Activated CD4-positive, alpha-beta T cell treated with anti-CD3 and anti-CD28 coated beads, Interleukin-2, amount 50 U/mL, for 16 hours (primary cell): Measurements from ENCODE around the gene TEAD3.
A peak's percentile ranks its signal among the peaks of the same experiment; 100 is the strongest.

Experiments
- DNase-seq: peaks from one replicate; pipeline ENCODE4 v3.0.0-alpha.2; 2020

The TEAD3 gene

GRCh38 chr6:35473850-35474130, 23.1 kb downstream of the TEAD3 start:
- DNase-seq = peak; percentile 34

GRCh38 chr6:35473075-35473849, 23.6 kb downstream of the TEAD3 start:
- peak; percentile 43 for DNase-seq

- no peak for DNase-seq
These were observed 25.0 kb downstream of the TEAD3 start for GRCh38 chr6:35471836-35472345.

GRCh38 chr6:35470663-35471120, 26.2 kb downstream of the TEAD3 start:
- DNase-seq = no peak

- peak; percentile 40 for DNase-seq
These were observed 26.9 kb downstream of the TEAD3 start for GRCh38 chr6:35469751-35470662.

GRCh38 chr6:35468980-35469750, 27.7 kb downstream of the TEAD3 start:
- no peak for DNase-seq

- peak; percentile 98 for DNase-seq
These were observed 28.5 kb downstream of the TEAD3 start, which contains the start of gene RPL10A for GRCh38 chr6:35468181-35468979. Gene RPL10A, plus strand, starts transcription at chr6:35468401. Its CDS starts 34 bp downstream, at chr6:35468435.

GRCh38 chr6:35465646-35466045, 31.2 kb downstream of the TEAD3 start:
- no peak for DNase-seq

- DNase-seq = no peak
These were observed 33.6 kb downstream of the TEAD3 start for GRCh38 chr6:35463292-35463691.

GRCh38 chr6:35461270-35461669, 35.6 kb downstream of the TEAD3 start:
- DNase-seq = no peak

GRCh38 chr6:35457907-35458306, 39.0 kb downstream of the TEAD3 start:
- DNase-seq = no peak

GRCh38 chr6:35454391-35455110, 42.3 kb downstream of the TEAD3 start:
- no peak for DNase-seq

- DNase-seq = no peak
These were observed 43.6 kb downstream of the TEAD3 start for GRCh38 chr6:35453236-35453635.

- peak; percentile 97 for DNase-seq
These were observed 44.4 kb downstream of the TEAD3 start, which contains the start of gene FANCE for GRCh38 chr6:35452183-35453090. Gene FANCE, plus strand, starts transcription at chr6:35452338. Its CDS starts 208 bp downstream, at chr6:35452546.

GRCh38 chr6:35451354-35452182, 45.3 kb downstream of the TEAD3 start:
- no peak for DNase-seq

GRCh38 chr6:35449287-35449881, 47.5 kb downstream of the TEAD3 start:
- DNase-seq = peak; percentile 79

- DNase-seq = no peak
These were observed 48.7 kb downstream of the TEAD3 start for GRCh38 chr6:35448191-35448590.

GRCh38 chr6:35445691-35446090, 51.2 kb downstream of the TEAD3 start:
- peak; percentile 34 for DNase-seq
